ENCODE results near the gene SNX19.

- no peak for TF ChIP-seq CTCF (IDR thresholded peaks at IDR 0.05; ENCODE audit: insufficient read depth, low read length)
- TF ChIP-seq REST (IDR thresholded peaks at IDR 0.05; ENCODE audit: insufficient replicate concordance, low read depth): no peak
- no peak for TF ChIP-seq POLR2AphosphoS5 (IDR thresholded peaks at IDR 0.05; ENCODE audit: low read depth)
- no peak for TF ChIP-seq GABPA (IDR thresholded peaks at IDR 0.05; ENCODE audit: low read depth)
- no peak for TF ChIP-seq SPI1 (IDR thresholded peaks at IDR 0.05; ENCODE audit: borderline replicate concordance, low read depth)
Observed at GRCh38 chr11:130825561-130825960, 90.7 kb downstream of the SNX19 start.
